ENCODE measurements around the gene PDE8A. TPM values are rescaled to one million over a fixed set of nuclear protein-coding genes. Genes with fewer than 3 reads are reported as not detected.
"Not testable (repeated sequence)": the region's sequence is repeated elsewhere in the genome, so short reads cannot be mapped to it uniquely, and the experiment has no call there.

The PDE8A gene
- total and polyA plus RNA-seq, 12 donors: 10.9 to 46.7 (median 17.4) TPM

DNA sequence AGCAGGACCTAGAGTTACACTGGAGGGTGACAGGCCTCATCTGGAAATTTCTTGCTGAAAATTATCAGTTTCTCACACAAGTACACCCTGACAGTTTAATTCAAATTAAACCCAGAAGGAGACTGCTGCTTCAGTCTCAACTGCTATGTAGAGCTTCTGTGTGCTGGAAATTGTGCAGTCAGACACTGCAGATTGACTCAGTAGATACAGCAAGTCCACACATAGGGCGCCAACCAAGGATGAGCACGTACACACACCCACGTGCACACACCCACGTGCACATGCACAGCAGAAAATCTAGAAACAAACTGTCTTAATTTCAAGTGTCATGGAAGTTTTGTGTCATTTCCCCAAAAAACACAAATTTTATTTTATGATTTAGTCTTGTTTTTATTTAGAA is 192.9 kb downstream of the PDE8A start:
- Histone ChIP-seq H3K36me3 (no peaks in the 10 kb centered on the region), H3K27me3 (peaks cover 0 to 15% (median 0%) of the 10 kb centered on the region in 7 donors), H3K4me3 (no peak overlapping the region), H3K4me1 (peaks cover 0 to 10% (median 0%) of the 10 kb centered on the region in 9 donors), H3K27ac (no peak overlapping the region), H3K9me3 (peaks cover 0 to 26% (median 0%) of the 10 kb centered on the region in 11 donors)
- TF ChIP-seq CTCF (IDR thresholded peaks at IDR 0.05): no peak
- intact Hi-C loops (cut with DNase I): no loop called here
- ATAC-seq (no peak), DNase-seq (no peak)
- WGBS, 2 donors: 96 to 97% methylated on average over 4 of the region's 4 CpGs

GRCh38 chr15:85177042-85177515 is 195.4 kb downstream of the PDE8A start:
- H3K27me3 ChIP-seq; H3K4me3 ChIP-seq; intact Hi-C loops (cut with DNase I); H3K27ac ChIP-seq; H3K36me3 ChIP-seq; DNase-seq: not testable (repeated sequence)
- 64 to 71% methylated on average over 8 of the region's 8 CpGs for WGBS, 2 donors
- peak in 6 of 8 donors; percentile 29 to 60 (median 51) for ATAC-seq
- Histone ChIP-seq H3K9me3 (peaks cover 0 to 10% (median 0%) of the 10 kb centered on the region in 11 donors), H3K4me1 (peaks cover 0 to 19% (median 0%) of the 10 kb centered on the region in 9 donors)

GRCh38 chr15:85178308-85178707 is 196.7 kb downstream of the PDE8A start:
- WGBS, 2 donors: 96 to 97% methylated on average over 4 of the region's 4 CpGs
- Histone ChIP-seq H3K27ac (no peak overlapping the region), H3K9me3 (no peaks in the 10 kb centered on the region), H3K36me3 (no peaks in the 10 kb centered on the region), H3K4me1 (peaks cover 0 to 19% (median 0%) of the 10 kb centered on the region in 9 donors), H3K27me3 (no peaks in the 10 kb centered on the region), H3K4me3 (no peak overlapping the region)
- DNase-seq (no peak), ATAC-seq (no peak)
- no peak for TF ChIP-seq CTCF (IDR thresholded peaks at IDR 0.05)
- intact Hi-C loops (cut with DNase I): no loop called here

- intact Hi-C loops (cut with DNase I): no loop called here
- Histone ChIP-seq H3K36me3 (no peaks in the 10 kb centered on the region), H3K4me3 (no peak overlapping the region), H3K4me1 (peaks cover 0 to 19% (median 0%) of the 10 kb centered on the region in 9 donors), H3K27ac (peak overlapping the region in 1 of 10 donors; percentile 39), H3K9me3 (no peaks in the 10 kb centered on the region), H3K27me3 (no peaks in the 10 kb centered on the region)
- no peak for DNase-seq
- peak in 3 of 8 donors; percentile 19 to 85 (median 80) for ATAC-seq
- no peak for TF ChIP-seq CTCF (IDR thresholded peaks at IDR 0.05)
- WGBS, 2 donors: 37 to 49% methylated on average over 3 of the region's 3 CpGs
Measured at GRCh38 chr15:85179700-85180099, 198.0 kb downstream of the PDE8A start.

DNA sequence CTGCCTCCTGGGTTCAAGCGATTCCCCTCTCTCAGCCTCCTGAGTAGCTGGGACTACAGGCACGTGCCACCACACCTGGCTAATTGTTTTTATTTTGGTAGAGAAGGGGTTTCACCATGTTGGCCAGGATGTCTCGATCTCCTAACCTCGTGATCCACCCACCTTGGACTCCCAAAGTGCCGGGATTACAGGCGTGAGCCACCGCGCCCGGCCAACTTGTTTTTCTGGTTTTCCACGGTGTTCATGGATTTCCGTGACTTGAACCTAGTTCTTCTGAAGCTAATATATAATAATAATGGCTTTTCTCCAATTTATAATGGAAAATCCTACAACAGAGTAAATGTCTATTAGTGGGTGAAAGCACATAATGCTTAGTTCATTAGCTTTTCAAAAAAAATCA is 203.7 kb downstream of the PDE8A start:
- H3K36me3 ChIP-seq; H3K4me1 ChIP-seq; intact Hi-C loops (cut with DNase I); DNase-seq; H3K9me3 ChIP-seq; ATAC-seq; H3K27ac ChIP-seq; H3K4me3 ChIP-seq; H3K27me3 ChIP-seq: not testable (repeated sequence)
- WGBS, 2 donors: 90 to 95% methylated on average over 11 of the region's 11 CpGs

DNA sequence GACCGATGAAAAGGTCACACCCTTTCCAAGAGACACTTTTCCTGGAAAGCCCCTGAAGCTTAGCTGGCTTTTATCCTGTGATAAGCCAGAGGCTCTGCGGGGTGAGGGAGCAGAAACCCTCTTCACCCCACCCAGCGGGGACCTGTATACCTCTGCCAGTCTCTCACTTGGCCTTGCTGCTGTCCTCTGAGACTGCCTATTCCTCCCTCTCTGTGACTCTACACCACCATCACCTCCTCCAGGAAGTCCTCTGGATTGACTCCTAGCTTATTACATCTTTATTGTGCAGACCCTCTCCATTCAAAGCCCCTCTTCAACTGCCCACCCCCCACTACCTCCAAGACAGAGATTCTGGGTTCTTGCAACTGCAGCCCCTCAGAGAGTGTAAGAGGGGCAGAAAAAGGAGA is 206.5 kb downstream of the PDE8A start:
- H3K27ac ChIP-seq; H3K27me3 ChIP-seq; intact Hi-C loops (cut with DNase I); H3K4me3 ChIP-seq; DNase-seq; H3K4me1 ChIP-seq; H3K9me3 ChIP-seq; ATAC-seq; H3K36me3 ChIP-seq: not testable (repeated sequence)
- 47 to 58% methylated on average over 3 of the region's 3 CpGs for WGBS, 2 donors

Other genes with a start within 250 kb of the PDE8A start
- gene ZNF592, start 233.3 kb upstream of the PDE8A start, total RNA-seq: 10 to 100 TPM; 17.1 to 26.9 (median 20.8) TPM
- gene ZNF592, start 233.3 kb upstream of the PDE8A start, polyA plus RNA-seq: 1 to 10 TPM; 8.2 to 8.7 TPM
- gene ALPK3, start 164.5 kb upstream of the PDE8A start, total RNA-seq: 100 to 1,000 TPM; 112 to 268 (median 191) TPM
- gene ALPK3, start 164.5 kb upstream of the PDE8A start, polyA plus RNA-seq: 100 to 1,000 TPM in 1 of 2 donors, 10 to 100 TPM in 1; 35.1 to 110 TPM
- 1 to 10 TPM in 8 of 10 donors, under 1 TPM in 2; 0.26 to 2.2 (median 1.6) TPM for gene SLC28A1, start 97.2 kb upstream of the PDE8A start, total RNA-seq
- gene SLC28A1, start 97.2 kb upstream of the PDE8A start, polyA plus RNA-seq: 1 to 10 TPM in 1 of 2 donors, under 1 TPM in 1; 0.07 to 1.3 TPM

Data from heart right ventricle (tissue), 16 donors.